Tibial nerve (tissue), 4 donors: ENCODE data around the gene KLLN.

ENCODE experiments used
- CTCF ChIP-seq, 5 experiments: fragments of 200-600 bp in 3 of 5; fragments of 450-650 bp in 2 of 5; sonication (generic) in 3 of 5; IDR thresholded peaks; one replicate each; pipeline ENCODE4 v1.5.1; 2016 to 2019; ENCODE audit warnings: antibody characterized with exemption in 5 of 5, mild to moderate bottlenecking in 3 of 5, moderate library complexity in 2 of 5
- EP300 ChIP-seq, 2 donors: sonication (generic); formaldehyde crosslinking; IDR thresholded peaks; one replicate each; pipeline ENCODE4 v1.6.1; 2017; ENCODE audit warnings: antibody characterized with exemption in 2 of 2, mild to moderate bottlenecking in 1 of 2
- POLR2A ChIP-seq, 2 donors: fragments of 450-650 bp; IDR thresholded peaks; one replicate each; pipeline ENCODE4 v1.6.1; 2017; ENCODE audit warnings: antibody characterized with exemption in 2 of 2, mild to moderate bottlenecking in 2 of 2, moderate library complexity in 2 of 2

GRCh38 chr10:87865241-87865881 lies 2.0 kb upstream of the KLLN start:
- TF ChIP-seq CTCF (IDR thresholded peaks at IDR 0.05), result no peak
- TF ChIP-seq POLR2A (IDR thresholded peaks at IDR 0.05), result no peak
- no peak for TF ChIP-seq EP300 (IDR thresholded peaks at IDR 0.05)
